Urothelium cell line (cell line): ENCODE measurements around the gene NTN4.
"Not testable (repeated sequence)": the region's sequence is repeated elsewhere in the genome, so short reads cannot be mapped to it uniquely, and the experiment has no call there.

ENCODE experiments used
- DNase-seq: peaks from one replicate; pipeline ENCODE4 v3.0.0; 2011; ENCODE audit warnings: low spot score, mixed read lengths
- FAIRE-seq: peaks from 2 replicates; lab custom pipeline; 2011; peaks lifted over from hg19 to GRCh38; lab: Jason Lieb, UNC

NTN4 gene

GRCh38 chr12:95673576-95673975 is 117.0 kb downstream of the NTN4 start:
- no peak for DNase-seq
- FAIRE-seq: no peak

- no peak for DNase-seq
- FAIRE-seq: no peak
These were observed 118.4 kb downstream of the NTN4 start for GRCh38 chr12:95672166-95672565.

DNA sequence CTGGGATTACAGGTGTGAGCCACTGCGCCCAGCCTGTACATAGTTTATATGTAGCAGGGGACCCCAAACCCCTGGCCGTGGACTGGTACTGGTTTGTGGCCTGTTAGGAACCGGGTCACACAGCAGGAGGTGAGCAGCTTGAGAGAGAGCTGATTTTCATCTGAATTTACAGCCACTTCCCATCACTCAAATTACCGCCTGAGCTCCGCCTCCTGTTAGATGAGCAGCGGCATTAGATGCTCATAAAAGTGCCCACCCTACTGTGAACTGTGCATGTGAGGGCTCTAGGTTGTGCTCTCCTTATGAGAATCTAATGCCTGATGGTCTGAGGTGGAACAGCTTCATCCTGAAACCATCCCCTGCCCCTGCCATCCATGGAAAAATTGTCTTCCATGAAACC is 119.3 kb downstream of the NTN4 start:
- no peak for DNase-seq
- no peak for FAIRE-seq

DNA sequence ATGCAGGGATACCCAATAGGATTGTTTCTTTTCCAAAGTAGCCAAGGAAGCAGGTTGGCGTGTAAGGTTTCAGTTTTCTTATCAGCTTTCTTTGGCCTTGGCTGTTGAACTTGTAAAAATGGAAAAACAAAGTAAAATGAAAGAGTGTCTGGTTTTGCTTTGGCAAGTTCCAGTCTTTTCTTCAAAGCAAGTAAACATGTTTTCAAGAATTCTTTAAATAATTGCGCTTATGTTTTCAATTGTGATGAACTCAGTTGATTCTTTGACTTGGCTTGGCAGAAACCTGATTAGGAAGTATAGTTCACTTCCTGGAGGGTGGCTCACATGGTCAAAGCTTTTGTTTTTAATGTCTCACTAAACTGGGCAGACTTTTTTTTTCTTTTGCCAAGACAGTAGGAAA is 127.0 kb downstream of the NTN4 start:
- DNase-seq (no peak), FAIRE-seq (no peak)

- no peak for FAIRE-seq
These were observed 129.2 kb downstream of the NTN4 start for GRCh38 chr12:95661360-95661759.

GRCh38 chr12:95658386-95658785 is 132.2 kb downstream of the NTN4 start:
- FAIRE-seq: no peak
- no peak for DNase-seq

More at GRCh38 chr12:95661360-95661759, 129.2 kb downstream of the NTN4 start:
- no peak for DNase-seq

GRCh38 chr12:95654665-95655064 is 135.9 kb downstream of the NTN4 start:
- DNase-seq: not testable (repeated sequence)
- FAIRE-seq: peak; percentile 89

DNA sequence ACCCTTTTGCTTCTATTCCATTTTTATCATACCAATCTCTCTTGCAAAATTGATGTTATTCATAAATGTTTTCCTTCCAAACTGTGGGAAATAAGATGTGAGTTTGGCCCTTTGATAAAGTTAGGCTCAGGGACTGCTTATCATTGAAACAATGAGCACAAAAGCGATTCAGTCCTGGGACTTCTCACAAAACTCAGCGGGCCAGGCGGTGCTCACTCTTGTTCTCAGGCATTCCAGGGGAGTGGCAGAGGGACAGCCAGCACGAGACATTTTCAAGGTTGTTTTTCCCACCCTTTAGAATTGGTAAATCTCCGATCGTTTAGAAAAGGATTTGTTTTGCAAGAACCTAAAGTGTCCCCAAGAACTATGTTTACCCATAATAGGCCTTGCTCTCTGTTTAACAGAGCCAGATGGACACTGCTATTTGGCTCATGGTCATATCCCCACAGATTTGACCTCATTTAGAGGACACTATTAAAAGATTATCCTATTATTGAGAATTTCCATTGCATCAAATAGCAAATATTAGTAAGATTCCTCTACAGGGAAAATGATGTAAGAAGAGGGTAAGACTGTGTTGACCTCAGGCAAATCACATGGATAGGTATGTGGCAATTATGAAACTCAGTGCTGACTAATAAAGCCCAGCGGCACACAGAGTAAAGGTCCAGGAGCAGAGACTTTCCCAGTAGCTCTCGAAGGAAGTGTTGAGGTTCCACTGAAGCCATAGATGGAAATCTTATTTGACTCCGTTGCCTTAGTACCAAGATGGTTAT is 136.6 kb downstream of the NTN4 start:
- no peak for DNase-seq
- no peak for FAIRE-seq

GRCh38 chr12:95651681-95652080 is 138.9 kb downstream of the NTN4 start:
- DNase-seq: no peak
- FAIRE-seq: no peak

GRCh38 chr12:95648990-95649791 is 141.4 kb downstream of the NTN4 start:
- FAIRE-seq (no peak), DNase-seq (peak; percentile 39)

DNA sequence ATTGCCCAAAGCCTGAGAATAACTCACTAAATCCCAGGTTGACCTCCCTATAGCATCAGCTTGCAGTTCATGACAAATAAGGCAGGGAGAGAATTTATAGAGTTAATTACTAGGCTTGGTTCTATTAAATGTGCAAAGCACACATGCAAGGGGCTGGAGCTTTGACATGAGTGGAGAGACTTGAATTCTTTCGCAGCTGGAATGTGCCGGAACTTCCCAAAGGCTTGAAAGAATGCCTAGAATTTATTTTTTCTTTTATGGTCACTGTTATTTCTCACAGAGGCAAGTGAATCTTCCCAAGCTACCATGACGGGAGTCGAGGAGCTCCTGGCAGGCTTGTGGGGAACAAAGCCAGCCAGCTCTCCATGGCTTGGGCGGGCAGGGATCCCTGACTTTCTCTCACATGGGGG is 143.8 kb downstream of the NTN4 start:
- FAIRE-seq (no peak), DNase-seq (no peak)

DNA sequence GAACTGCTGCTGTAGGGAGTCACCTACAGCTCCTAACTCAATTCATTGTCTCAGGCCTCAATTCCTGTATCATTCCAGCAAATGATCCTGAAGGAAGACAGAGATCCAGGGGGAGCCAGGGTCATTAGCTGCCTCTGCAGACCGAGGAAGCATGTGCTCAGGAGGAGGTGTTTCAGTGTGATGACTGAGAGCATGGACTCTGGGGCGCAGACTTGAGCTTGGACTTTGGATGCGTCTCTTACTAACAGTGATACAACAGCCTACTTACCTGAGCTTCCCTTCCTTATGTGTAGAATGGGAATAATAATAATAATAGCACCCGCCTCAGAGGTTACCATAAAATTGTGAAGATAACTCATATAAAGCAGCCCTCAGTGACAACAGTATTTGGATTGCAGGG is 147.3 kb downstream of the NTN4 start:
- DNase-seq: no peak
- FAIRE-seq: no peak

DNA sequence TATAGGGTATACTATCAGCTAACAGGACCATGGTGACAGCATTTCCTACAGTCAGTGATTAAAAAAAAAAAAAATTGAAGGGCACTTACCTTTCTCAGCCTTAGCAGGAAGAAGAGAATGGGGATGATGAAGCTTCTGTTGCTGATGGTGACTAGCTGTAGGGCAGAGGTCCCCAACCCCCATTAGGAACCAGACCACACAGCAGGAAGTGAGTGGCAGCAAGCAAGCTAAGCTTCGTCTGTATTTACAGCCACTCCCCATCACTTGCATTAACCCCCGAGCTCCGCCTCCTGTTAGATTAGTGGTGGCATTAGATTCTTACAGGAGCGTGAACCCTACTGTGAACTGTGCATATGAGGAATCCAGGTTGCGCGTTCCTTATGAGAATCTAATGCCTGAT is 148.0 kb downstream of the NTN4 start:
- DNase-seq (no peak), FAIRE-seq (no peak)

GRCh38 chr12:95641299-95641952 is 149.1 kb downstream of the NTN4 start:
- FAIRE-seq (no peak), DNase-seq (no peak)

DNA sequence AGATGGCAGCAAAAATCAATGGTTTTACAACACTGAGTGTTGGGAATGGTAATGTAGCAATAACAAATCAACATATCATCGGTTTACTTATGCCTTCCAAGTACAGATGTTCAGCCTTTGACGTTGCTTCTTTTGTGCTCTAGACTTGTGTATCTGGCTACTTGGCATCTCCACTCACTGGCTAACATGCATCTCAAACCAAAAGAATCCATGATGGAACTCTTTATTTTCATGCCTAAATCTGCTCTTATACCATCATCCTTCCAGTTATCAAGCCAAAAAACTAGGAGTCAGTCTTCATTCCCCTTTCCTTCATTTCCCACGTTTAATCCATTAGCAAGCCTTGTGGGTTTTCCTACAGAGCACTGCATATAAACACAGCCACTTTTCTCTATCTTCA is 150.0 kb downstream of the NTN4 start:
- FAIRE-seq (no peak), DNase-seq (no peak)

GRCh38 chr12:95637471-95638155 is 153.0 kb downstream of the NTN4 start:
- FAIRE-seq (no peak), DNase-seq (no peak)

DNA sequence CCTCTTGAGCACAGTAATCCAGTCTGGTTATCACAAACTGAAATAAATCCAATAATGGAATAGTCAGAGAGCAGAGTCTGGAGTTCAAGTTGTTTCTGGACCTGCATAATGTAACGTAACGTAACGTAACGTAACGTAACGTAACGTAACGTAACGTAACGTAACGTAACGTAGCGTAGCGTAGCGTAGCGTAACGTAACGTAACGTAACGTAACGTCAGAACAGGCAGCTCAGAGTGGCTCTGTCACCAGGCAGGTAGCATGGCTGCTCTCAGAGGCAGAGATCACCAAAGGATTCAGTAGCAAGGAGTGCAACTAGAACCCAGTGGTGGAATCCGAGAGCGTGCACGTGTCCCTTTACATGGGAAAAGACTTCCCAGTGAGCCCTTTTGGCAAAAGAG is 153.6 kb downstream of the NTN4 start:
- FAIRE-seq (no peak), DNase-seq (no peak)

DNA sequence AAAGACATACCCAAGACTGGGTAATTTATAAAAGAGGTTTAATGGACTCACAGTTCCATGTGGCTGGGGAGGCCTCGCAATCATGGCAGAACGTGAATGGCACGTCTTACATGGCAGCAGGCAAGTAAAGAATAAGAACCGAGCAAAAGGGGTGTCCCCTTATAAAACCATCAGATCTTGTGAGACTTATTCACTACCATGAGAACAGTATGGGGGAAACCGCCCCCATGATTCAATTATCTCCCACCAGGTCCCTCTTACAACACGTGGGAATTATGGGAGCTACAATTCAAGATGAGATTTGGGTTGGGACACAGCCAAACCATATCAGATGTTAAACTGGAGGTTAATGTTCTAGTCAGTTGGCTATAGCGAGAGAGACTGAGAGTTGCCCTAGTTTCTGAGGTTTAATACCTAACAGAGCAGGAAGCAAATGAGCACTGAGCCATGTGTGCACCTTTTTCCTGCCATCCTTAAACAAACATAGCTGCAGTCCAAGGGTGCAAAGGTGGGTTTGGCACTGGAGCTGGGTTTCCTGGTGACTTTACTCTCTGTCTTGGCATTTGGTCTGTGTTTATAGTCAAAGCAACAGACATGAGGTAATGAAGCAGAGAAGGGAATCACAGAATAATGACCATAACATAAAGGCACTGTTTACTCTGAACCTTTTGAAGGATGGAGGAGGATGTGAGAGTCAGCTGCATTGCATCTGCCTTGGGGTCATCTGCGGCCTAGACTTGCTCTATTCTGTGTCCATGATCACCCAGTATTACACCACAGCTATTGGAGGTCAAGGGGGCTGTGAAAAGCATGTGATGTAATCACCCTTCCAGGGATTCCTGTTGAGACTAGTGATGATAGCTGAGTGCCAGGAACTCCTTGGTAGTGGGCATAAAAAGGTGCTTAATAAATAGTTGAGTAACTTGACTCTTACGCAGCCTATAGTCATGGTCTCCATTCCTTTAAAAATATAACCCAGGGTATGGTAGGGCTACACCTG is 155.6 kb downstream of the NTN4 start:
- DNase-seq (no peak), FAIRE-seq (no peak)

GRCh38 chr12:95633732-95634465 is 156.7 kb downstream of the NTN4 start:
- FAIRE-seq: no peak
- DNase-seq: no peak
